Skeletal muscle cell (primary cell): ENCODE data around the gene KCNQ5.
A peak's percentile ranks its signal among the peaks of the same experiment; 100 is the strongest.

Experiments used
- DNase-seq: peaks from one replicate; pipeline ENCODE4 v3.0.0-alpha.2; 2010; ENCODE audit warnings: low read depth
- H3K4me3 ChIP-seq: 2 replicates; pipeline ENCODE4 v1.5.1; 2011; ENCODE audit warnings: low read depth, mild to moderate bottlenecking, control low read depth, low read length, moderate library complexity

KCNQ5 gene

DNA sequence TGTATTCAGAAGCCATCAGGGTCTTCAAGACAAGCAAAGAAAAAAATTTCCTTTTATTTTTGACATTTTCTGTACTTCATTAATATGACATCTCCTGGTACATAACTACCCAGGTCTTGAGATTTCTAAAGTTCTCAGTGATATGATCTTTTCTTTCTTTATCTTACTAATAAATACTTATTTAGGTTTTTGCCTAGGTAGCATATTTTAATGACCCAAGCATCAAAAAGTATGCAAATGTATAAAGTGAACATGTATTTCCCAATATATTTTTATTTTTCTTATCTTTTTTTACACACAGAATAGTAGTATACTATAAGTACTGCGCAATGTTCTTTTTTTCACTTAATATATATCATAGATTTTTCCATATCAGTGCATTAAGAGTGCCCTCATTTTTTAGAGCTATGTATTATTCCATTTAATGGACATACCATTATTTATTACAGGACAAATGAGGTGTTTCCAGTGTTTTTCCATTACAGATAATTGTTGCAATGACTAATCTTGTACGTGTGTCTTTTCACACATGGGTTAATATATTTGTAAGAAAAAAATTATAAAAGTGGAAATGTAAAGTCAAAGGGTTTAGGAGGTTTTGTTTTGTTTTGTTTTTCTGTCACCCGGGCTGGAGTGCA is 107.0 kb downstream of the KCNQ5 start:
- H3K4me3 ChIP-seq: no peak overlapping the region
- no peak for DNase-seq

DNA sequence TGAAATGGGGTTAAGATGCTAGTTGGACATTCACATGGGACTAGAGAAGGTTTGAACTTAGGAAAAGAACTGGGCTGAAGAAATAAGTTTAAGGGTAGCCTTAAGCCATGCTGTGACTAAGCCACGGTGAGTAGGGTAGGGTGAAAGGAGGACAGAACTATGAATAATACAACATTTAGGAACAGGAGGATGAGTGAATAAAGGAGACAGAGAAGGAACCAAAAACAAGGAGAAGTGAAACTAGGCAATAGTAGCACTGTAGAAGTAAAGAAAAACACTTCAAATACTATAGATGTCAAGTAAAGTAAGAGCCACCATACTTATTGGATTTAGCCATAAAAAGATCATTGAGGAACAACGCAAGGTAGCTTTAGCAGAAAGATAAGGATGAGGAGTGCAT is 111.2 kb downstream of the KCNQ5 start:
- no peak for DNase-seq
- no peak overlapping the region for H3K4me3 ChIP-seq

DNA sequence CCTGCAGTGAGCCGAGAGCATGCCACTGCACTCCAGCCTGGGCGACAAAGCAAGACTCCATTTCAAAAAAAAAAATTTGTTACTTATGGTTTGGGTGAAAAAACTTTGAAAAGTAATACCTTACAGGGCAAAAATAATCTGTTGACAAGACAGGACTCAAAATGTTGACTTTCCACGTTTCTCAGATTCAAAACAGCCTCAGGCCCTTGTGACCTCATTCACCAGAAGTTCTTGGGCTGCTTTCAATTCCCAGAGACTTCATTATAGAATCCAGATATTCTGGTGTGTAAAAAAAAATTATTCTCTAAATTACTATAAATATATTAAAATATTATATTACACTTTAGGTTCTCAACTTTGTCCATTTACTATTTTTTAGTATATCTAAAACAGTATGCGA is 116.2 kb downstream of the KCNQ5 start:
- H3K4me3 ChIP-seq: no peak overlapping the region
- no peak for DNase-seq

DNA sequence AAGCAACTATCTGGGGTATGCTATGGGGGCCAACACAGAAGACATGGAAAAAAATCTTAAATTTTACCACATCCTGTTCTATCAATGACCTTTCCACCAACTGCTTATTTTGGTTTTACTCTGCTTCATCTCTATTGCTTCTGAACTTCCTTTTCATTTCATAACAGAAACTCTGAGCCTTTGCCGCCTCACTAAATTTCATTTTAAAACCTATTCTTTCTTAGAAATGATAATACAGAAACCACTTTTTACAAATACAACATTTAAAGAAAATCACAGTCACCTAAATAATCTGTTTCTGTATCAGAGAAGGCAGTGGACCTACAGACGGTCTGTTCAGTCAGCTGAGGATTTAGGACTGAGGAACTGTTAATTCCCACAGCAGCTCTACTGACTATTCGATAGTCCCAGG is 117.5 kb downstream of the KCNQ5 start:
- DNase-seq: no peak
- no peak overlapping the region for H3K4me3 ChIP-seq

DNA sequence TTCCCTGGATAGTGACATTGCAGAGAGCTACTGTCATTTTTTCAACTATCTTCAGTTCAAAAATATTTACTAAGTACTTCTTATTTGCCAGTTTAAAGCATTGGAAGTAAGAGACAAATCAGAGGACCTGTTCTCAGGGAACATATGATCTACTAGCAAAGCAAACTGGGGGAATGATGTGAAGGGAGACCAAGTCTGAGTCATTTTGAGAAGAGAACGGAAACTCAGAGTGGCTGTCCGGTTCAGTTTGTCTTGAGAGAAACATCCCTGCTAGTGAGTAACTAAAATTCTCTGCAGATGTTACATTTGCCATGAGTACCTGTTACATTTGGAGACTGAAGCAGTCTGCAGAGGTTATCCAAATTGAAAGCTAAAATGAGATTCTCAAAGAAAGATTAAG is 118.3 kb downstream of the KCNQ5 start:
- H3K4me3 ChIP-seq: no peak overlapping the region
- no peak for DNase-seq

DNA sequence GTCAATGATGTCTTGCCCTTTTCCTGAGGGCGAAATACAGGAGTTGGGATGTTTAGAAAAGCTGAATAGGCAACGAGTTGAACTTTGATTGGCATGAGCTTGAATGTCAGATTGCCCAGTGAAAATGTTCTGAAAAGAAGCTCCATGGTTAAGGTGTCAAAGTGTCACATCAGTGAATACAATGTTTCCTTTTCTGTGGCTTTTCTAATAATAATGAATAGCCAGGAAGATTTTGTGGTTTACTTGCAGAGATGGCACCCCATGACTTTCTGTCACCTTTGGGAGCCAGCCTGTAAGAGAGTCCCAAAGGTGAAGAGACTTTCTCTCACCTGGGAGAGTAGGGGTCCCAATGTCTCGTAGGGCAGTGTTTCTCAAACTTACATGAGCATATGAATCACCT is 119.2 kb downstream of the KCNQ5 start:
- no peak for DNase-seq
- no peak overlapping the region for H3K4me3 ChIP-seq

DNA sequence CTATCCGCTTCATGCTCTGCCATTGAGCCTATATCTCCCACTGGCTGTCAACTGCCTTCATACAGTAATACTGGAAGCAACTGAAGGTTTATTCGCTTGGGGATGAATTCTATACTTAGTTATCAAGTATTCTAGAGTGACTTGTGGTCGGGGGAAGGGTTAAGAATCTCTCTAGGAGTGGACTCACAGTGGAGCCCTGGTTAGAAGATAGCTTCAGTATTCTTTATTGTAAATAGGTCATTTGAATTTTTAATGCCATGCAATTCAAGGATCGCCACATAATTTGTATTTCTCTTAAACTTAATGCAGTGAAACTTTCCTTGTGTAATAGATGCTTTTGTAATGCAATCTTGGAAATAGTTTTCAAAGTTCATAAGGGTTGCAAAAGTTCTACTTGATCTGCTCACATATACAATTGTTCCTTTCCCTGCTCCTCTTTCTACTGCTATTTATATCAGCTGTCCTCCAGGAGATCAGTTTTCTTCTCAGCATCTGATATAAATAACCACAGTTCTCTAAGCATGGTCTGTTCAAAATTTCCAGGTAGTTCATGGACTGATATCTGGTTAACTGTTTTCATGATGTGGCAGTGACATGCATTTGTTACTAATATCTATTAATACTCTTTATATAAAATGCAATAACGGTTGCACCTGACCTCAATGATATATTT is 120.3 kb downstream of the KCNQ5 start:
- DNase-seq: no peak
- no peak overlapping the region for H3K4me3 ChIP-seq

DNA sequence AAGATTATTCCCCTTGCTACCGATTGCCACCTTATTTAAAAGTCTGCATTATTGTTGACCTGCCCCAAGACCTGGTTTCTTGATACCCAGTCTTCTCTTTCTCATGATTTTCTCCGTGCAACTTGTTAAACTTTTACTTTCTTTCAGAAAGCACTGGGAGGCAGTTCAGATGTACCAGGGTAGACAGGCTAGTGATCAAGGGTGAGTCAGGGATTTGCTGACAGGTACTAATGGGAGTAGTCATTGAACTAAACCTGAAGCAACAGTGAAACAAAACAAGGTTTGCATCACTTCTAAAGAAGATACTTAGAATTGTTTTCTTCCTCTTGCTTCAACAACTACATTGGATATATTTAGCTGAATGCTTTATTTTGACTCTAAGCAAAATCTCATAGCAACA is 124.4 kb downstream of the KCNQ5 start:
- DNase-seq: no peak
- no peak overlapping the region for H3K4me3 ChIP-seq

DNA sequence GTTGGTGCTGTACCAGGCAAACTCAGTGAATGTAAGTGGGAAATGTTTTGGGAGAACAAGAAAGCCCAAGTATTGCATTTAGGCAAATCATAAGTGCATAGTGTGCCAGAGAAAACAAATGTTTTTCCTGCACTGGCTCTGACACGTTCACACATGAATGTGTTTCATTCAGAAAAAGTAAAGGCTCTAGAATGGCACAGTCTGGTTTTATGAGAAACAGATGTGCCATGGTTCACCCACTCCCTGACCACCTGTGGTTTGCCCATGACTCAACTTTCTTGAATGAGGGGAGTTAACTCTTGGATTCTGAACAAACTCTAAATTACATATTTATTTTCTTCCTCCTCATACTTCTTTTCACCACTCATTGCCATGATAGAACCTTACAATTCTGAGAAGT is 126.9 kb downstream of the KCNQ5 start:
- peak; percentile 72 for DNase-seq
- H3K4me3 ChIP-seq: no peak overlapping the region

DNA sequence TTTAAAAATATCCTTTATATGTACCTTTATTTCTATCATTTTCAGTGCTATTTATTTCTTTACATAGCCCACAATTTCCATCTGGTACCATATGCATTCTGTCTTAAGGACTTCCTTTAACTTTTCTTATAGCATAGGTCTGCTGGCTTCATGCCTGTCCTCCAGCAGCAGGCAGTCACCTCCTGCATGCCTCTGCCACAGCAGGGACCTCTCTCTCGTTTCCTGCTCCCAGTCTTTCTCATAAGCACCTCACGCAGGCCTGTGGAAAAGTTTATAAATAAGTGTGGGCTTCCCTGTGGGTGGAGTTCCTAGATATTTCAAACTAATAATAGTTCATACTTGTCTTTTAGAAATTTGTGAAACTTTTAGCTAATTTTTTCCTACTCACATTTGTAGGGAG is 133.9 kb downstream of the KCNQ5 start:
- no peak overlapping the region for H3K4me3 ChIP-seq
- no peak for DNase-seq

DNA sequence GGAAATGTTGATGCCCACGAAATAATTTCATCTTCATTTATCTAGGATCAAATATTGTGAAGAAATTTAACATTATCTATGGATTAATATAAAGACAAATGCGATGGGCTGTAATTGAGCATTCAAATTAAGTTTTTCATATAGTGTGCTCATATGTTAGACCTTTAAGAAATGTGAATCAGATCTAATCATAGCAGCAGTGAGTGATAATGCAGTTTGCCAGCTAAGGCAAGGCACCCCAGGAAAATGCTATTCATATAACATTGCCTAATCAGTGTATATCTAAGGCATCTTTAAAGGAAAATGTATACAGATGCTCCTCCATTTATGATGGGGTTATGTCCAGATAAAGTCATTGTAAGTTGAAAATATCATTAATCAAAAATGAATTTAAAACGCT is 135.2 kb downstream of the KCNQ5 start:
- DNase-seq: no peak
- H3K4me3 ChIP-seq: no peak overlapping the region

DNA sequence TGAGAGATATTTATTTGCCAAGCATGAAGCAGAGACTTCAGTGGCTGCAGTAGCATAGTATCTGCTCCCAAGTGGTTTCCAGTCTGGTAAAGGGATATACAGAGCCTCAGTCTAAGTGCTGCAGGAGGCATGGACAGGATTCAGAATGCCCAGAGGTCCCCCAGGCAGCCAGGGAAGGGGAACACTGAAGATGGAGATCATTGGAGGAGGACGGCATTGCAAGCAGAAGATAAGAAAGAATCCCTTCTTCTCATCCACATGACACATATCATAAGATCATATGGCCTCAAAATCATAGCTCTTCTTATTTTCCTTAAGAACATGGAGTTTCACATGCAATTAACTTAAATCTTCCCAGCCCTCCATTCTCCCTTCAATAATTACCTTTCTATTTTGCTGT is 136.1 kb downstream of the KCNQ5 start:
- no peak for DNase-seq
- H3K4me3 ChIP-seq: no peak overlapping the region

DNA sequence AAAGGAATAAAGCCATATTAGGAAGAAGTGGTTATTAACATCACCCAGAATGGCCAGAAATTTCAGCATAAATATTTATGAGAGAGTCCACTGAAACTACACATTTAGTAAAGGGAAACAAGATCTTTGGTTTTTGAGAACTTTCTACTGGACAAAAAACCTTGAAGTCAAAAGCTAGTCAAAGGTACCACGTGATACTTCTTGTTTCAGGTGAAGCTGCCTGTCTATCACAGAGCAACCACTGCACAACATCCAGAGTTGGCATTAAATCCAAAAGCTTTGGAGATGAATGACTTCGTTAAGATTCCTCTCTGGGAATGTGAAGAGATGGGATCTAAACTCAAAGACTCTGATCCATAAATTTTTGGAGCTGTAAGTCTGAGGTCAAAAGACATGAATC is 137.0 kb downstream of the KCNQ5 start:
- no peak for DNase-seq
- H3K4me3 ChIP-seq: no peak overlapping the region

DNA sequence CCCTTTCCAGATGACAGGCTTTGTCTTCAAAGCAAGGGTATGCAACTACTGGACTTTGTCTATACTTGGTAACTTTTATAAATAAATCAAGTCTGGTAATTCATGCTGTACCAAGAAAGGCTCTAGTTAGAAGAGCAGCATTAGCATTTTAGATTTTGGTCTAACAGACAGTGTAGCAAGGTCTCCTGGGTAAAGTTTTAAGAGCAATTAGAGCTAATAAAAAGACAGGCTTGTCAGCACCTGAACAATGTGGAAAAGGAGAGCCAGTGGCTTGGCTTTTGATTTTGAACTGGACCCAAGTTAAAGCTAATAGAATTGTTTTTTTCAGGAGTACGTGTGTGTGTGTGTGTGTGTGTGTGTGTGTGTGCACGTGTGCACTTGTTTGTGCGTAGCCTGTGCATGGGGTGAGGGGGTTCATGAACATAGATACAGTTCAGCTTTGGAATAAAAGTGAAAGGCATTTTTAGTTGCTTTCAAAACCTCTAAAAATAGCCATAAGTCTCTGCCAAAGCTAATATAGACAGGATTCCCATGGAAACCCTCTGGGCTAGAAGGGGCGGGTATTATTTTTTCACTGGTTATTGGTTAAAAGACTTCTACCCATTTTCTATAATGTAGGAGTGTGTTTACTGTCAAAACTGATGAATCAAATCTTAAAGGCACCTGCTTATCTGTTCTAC is 138.4 kb downstream of the KCNQ5 start:
- DNase-seq: no peak
- no peak overlapping the region for H3K4me3 ChIP-seq

DNA sequence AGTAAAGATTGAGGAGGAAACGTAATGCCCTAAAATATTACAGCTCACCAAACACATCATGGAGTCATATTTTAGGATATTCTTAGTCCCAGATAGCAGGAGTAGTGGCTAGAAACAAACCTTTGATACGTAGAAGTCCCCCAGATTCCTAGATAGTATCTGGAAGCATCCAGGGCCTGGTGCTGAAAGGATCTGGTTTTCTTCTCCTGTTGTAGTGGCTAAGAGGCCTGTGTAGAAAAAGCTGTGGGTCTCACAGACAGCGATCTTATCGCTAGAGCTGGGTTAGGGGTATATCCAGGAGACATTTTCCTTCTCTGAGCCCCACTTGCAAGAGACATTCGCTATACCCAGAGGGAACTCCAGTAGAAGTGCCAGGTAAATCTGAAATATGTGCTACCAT is 139.9 kb downstream of the KCNQ5 start:
- no peak overlapping the region for H3K4me3 ChIP-seq
- DNase-seq: no peak

DNA sequence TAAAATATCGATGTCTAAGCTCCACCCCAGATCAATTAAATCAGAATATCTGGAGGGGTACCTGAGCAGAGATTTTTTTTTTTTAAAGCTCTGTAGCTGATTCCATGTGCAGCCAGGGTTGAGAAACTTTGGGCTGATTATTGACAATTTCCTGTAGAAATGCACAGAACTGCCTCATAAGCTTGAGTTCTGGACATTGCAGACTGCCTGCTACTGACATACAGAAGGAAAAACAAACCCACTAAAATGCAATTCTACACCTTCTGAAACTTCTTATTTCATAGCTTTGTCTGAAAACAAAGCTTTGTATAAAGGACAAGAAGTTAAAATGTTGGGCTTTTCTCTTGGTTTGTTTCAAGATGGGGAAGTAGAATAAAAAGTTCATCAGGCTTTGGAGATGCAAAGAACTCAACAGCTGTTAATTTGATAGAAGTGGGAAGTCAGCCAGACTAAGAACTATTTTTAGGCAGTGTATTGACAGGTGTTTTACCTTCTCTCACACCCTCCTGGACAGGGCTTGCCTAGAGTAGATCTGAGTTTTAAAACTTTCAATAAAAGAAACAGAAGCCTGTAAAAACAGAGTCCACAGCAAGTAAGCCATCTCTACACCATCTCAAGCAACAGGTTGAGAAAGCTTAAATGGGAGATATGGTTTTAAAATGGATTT is 147.7 kb downstream of the KCNQ5 start:
- no peak for DNase-seq
- no peak overlapping the region for H3K4me3 ChIP-seq

DNA sequence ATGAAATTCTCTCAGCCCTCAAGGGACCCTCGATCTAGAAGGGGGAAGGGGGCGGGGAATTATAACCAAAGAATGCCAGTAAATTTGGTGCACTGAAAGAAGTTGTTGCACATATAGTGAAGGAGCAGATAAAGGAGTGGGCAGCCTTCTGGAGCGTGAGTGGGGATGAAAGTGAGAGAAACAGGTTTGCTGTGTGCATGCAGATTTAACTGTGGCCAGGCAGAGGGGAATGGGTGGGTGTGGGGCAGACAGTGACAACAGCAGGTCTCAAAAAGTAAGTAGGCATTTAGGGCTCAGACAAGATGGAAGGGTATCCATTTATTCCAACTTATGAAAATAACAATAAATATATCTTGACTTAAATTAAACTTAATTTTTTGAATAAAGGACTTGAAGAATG is 149.1 kb downstream of the KCNQ5 start:
- H3K4me3 ChIP-seq: no peak overlapping the region
- no peak for DNase-seq

DNA sequence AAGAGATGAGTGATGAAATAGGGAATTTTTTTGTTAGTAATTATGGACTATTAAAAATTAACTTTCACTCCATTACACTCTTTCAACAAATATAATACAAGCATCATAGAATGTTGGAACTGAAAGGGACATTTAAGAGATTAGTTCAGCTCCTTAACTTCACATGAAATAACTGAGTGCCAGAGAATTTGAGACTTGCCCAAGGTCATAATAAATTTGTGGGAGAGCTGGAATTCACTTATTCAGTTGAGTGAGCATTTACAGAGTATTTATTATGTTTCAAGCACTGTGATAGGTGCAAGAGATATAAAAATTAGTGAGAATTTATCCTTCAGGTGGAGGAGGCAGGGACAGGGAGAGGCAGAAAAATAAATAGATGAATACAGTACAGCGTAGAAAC is 154.6 kb downstream of the KCNQ5 start:
- no peak for DNase-seq
- H3K4me3 ChIP-seq: no peak overlapping the region

DNA sequence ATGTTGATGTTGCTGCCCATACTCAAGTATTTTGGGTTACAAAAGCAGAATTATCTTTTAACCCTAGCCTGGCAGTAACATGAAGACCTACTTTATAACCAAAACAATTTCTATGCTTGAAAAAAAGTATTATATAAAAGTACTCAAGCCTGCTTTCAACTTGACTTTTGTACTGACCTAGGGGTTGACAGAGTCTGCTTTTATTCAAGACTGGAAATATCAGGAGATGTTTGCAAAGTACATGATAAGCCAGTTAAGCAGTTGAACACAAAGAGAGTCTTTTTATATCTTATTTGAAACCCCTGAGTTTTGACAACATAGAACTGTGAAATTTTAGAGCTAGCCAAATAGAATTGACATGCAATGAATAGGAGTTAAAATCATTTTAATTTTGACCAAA is 159.8 kb downstream of the KCNQ5 start:
- no peak overlapping the region for H3K4me3 ChIP-seq
- no peak for DNase-seq

DNA sequence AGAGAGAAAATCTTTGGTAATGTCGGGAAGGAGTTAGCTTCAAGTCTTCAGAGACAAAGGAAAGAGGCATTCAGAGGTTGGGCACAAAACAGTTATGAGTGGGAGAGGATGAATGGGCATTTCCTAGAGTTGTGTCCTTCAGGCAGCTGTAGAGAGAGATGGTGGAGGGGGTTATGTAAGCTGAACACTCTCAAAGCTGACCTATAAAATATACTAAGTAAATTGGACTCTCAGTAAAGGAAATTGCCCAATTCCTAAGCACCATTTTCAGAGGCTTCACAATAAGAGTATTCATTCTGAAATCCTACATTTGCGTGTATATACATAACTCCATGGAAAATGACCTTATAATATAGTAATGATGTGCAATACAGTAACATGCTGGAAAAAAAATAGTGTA is 161.2 kb downstream of the KCNQ5 start:
- no peak for DNase-seq
- no peak overlapping the region for H3K4me3 ChIP-seq

DNA sequence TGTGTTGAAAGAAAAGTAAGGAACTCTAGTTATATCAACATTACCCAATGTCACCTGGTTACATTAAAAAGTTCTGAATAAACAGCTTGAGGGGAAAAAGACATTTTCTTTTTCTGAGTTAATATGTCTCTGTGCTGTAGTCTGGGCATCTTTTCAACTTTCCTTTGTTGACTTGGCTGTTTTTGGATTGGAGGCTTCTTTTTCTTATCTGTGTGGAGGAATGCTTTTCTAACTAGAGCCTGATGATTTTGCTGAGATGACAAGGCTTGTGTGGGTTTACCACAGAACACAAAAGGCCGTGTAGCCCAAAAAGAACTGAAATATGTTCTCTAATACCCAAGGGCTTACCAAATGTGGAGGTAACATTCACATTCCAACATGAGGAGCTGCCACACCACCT is 161.8 kb downstream of the KCNQ5 start:
- H3K4me3 ChIP-seq: no peak overlapping the region
- DNase-seq: no peak
